K562 (cell line): ENCODE data around the gene GLI1. TPM values are rescaled to one million over a fixed set of nuclear protein-coding genes. Genes with fewer than 3 reads are reported as not detected.
A peak's percentile ranks its signal among the peaks of the same experiment; 100 is the strongest.

Experiments used
- ATAC-seq: fragments of 200-7000 bp; cut with Tn5 transposase; 3 replicates; pipeline ENCODE4 v1.9.1; 2020; ENCODE audit warnings: moderate library complexity
- BruUV-seq: library from RNA; stranded (reverse); fragments of 400-500 nt; replicated peaks from 2 replicates; lab custom pipeline; 2021; lab: Mats Ljungman, UMichigan
- CTCF ChIA-PET: fragments of 300-600 bp; formaldehyde crosslinking; extraction: SDS; loops from one replicate; lab custom pipeline; 2021; ENCODE audit warnings: low intra/inter-chr PET ratio; lab: Yijun Ruan, JAX
- POLR2A ChIA-PET: fragments of 300-600, 350-650 bp; sonication (Branson Sonifier 250); formaldehyde crosslinking; extraction: SDS; loops from one replicate; lab custom pipeline; 2021; ENCODE audit warnings: antibody characterized with exemption, inconsistent platforms; lab: Yijun Ruan, JAX
- DNase-seq, 4 experiments: peaks; one replicate each; pipeline versions ENCODE4 v3.0.0 to v3.0.0-alpha.2; 2011 to 2018; ENCODE audit warnings: low spot score in 3 of 4, mixed read lengths in 3 of 4; ENCODE audit errors: extremely low read depth in 1 of 4
- FAIRE-seq: peaks from 2 replicates; lab custom pipeline; 2011; peaks lifted over from hg19 to GRCh38; lab: Jason Lieb, UNC
- H2AFZ ChIP-seq: 2 replicates; pipeline ENCODE4 v1.6.0; 2011; ENCODE audit warnings: low read depth, low read length, control low read depth, inconsistent platforms
- H3K27ac ChIP-seq: fragments of 200-600 bp; 3 replicates; pipeline ENCODE4 v1.8.0; 2011; ENCODE audit warnings: low read depth, mild to moderate bottlenecking, control low read depth, inconsistent platforms, low read length, moderate library complexity, mixed read lengths; ENCODE audit errors: extremely low read depth
- H3K27me3 ChIP-seq, 2 experiments: fragments of 300-600 bp in 1 of 2; 2 replicates in 1 of 2; 3 replicates in 1 of 2; pipeline versions ENCODE4 v1.6.0 to v1.8.0; 2011; ENCODE audit warnings: inconsistent platforms in 2 of 2, low read length in 2 of 2, mild to moderate bottlenecking in 1 of 2, mixed read lengths in 1 of 2, moderate library complexity in 1 of 2; ENCODE audit not compliant: control insufficient read depth in 2 of 2, insufficient read depth in 2 of 2
- H3K36me3 ChIP-seq: fragments of 300-600 bp; 3 replicates; pipeline ENCODE4 v1.8.0; 2011; ENCODE audit warnings: mild to moderate bottlenecking, low read length, inconsistent platforms; ENCODE audit not compliant: control insufficient read depth, insufficient read depth
- H3K4me1 ChIP-seq, 2 experiments: fragments of 200-600 bp in 1 of 2; replicated peaks in 1 of 2; 2 replicates in 1 of 2; 3 replicates in 1 of 2; pipeline versions ENCODE4 v1.5.1 to v1.8.0; 2011; ENCODE audit warnings: inconsistent platforms in 2 of 2, low read length in 2 of 2, mild to moderate bottlenecking in 1 of 2, mixed read lengths in 1 of 2, moderate library complexity in 1 of 2; ENCODE audit not compliant: control insufficient read depth in 2 of 2, insufficient read depth in 2 of 2
- H3K4me2 ChIP-seq: 2 replicates; pipeline ENCODE4 v1.6.1; 2011; ENCODE audit warnings: low read length, control low read depth, inconsistent platforms, mixed read lengths; ENCODE audit not compliant: insufficient read depth
- H3K4me3 ChIP-seq: fragments of 200-600 bp; sonication (generic), shearing (Covaris generic); 2 replicates; pipeline ENCODE4 v1.5.1; 2016; ENCODE audit warnings: control low read depth, inconsistent platforms
- H3K79me2 ChIP-seq: fragments of 200-600 bp; 3 replicates; pipeline ENCODE4 v1.8.0; 2011; ENCODE audit warnings: low read length, inconsistent platforms; ENCODE audit not compliant: control insufficient read depth, insufficient read depth
- H3K9ac ChIP-seq, 2 experiments: 2 replicates each; pipeline versions ENCODE4 v1.6.0 to v1.6.1; 2011; ENCODE audit warnings: low read depth in 2 of 2, low read length in 2 of 2, control low read depth in 1 of 2, inconsistent platforms in 1 of 2, mild to moderate bottlenecking in 1 of 2, mixed read lengths in 1 of 2; ENCODE audit not compliant: insufficient read depth in 1 of 2
- H3K9me1 ChIP-seq: one replicate; pipeline ENCODE4 v1.6.0; 2011; ENCODE audit warnings: inconsistent platforms, mild to moderate bottlenecking, low read length, moderate library complexity; ENCODE audit not compliant: control insufficient read depth, insufficient read depth
- H3K9me3 ChIP-seq: replicated peaks from 2 replicates; pipeline ENCODE4 v1.5.1; 2011; ENCODE audit warnings: low read depth, low read length, inconsistent platforms; ENCODE audit not compliant: control insufficient read depth, insufficient read depth
- H4K20me1 ChIP-seq: replicated peaks from 2 replicates; pipeline ENCODE4 v1.6.1; 2011; ENCODE audit warnings: low read length, inconsistent platforms, mixed read lengths; ENCODE audit not compliant: control insufficient read depth, insufficient read depth
- CREB5 ChIP-seq: fragments of 250-450 bp; sonication (Bioruptor Pico); IDR thresholded peaks from 2 replicates; pipeline ENCODE4 v1.5.0; 2020; ENCODE audit warnings: mild to moderate bottlenecking
- CUX1 ChIP-seq: fragments of 200-800 bp; sonication (Bioruptor generic); IDR thresholded peaks from 2 replicates; pipeline ENCODE4 v1.6.1; 2016; ENCODE audit warnings: missing genetic modification characterization, missing compliant biosample characterization
- KAT8 ChIP-seq: fragments of 450-650 bp; IDR thresholded peaks from 2 replicates; pipeline ENCODE4 v1.6.1; 2016; ENCODE audit warnings: low read depth, mild to moderate bottlenecking
- MBD2 ChIP-seq: sonication (generic); IDR thresholded peaks from 2 replicates; pipeline ENCODE4 v1.6.1; 2016; ENCODE audit warnings: low read depth, borderline replicate concordance
- MCM5 ChIP-seq: fragments of 450-650 bp; IDR thresholded peaks from 2 replicates; pipeline ENCODE4 v1.6.1; 2016; ENCODE audit warnings: low read depth
- RAD51 ChIP-seq: fragments of 450-650 bp; IDR thresholded peaks from 2 replicates; pipeline ENCODE4 v1.7.1; 2016; ENCODE audit warnings: low read depth, mild to moderate bottlenecking, borderline replicate concordance
- TEAD1 ChIP-seq, 2 experiments: fragments of 450-650 bp in 1 of 2; sonication (generic) in 1 of 2; formaldehyde crosslinking; IDR thresholded peaks; 2 replicates each; pipeline versions ENCODE4 v1.4.0 to v1.8.0; 2020 to 2022; ENCODE audit warnings: mild to moderate bottlenecking in 2 of 2, missing genetic modification reagents in 1 of 2
- ZNF584 ChIP-seq: fragments of 200-800 bp; sonication (Bioruptor generic); IDR thresholded peaks from 2 replicates; pipeline ENCODE4 v1.6.1; 2016; ENCODE audit warnings: low read depth, mild to moderate bottlenecking, missing genetic modification characterization, missing compliant biosample characterization
- ZNF764 ChIP-seq: fragments of 250-450 bp; sonication (Bioruptor Pico); IDR thresholded peaks from 2 replicates; pipeline ENCODE4 v1.4.0; 2020; ENCODE audit warnings: low read depth, mild to moderate bottlenecking, moderate library complexity
- ZSCAN29 ChIP-seq: fragments of 450-650 bp; IDR thresholded peaks from 2 replicates; pipeline ENCODE4 v1.6.1; 2017
- WGBS: fragments of 100-300 bp; shearing (Covaris generic); methylation state at CpG from one replicate; pipeline ENCODE4 v1.1.6; 2016; ENCODE audit warnings: low coverage, mixed read lengths; ENCODE audit not compliant: insufficient coverage; ENCODE audit errors: missing lambda C conversion rate; 5-methylcytosine and 5-hydroxymethylcytosine counted together
- in situ Hi-C: fragments of 300-500 bp; cut with MboI; formaldehyde crosslinking; loops from 4 replicates; pipeline ENCODE4 v1.15.0; 2018; ENCODE audit warnings: inconsistent platforms, mixed read lengths
- intact Hi-C: fragments of 100-400 bp; cut with micrococcal nuclease; formaldehyde crosslinking; loops from 2 replicates; pipeline ENCODE4 v1.14.2; 2022
- polyA plus RNA-seq, 8 experiments: library from polyadenylated mRNA; depleted of rRNA in 4 of 8; stranded (reverse) in 5 of 8; unstranded in 3 of 8; fragments of >200 nt; fragmentation: Nextera tagmentation in 2 of 8; fragmentation: Illumina TruSeq in 1 of 8; extraction: Ambion mirVana in 2 of 8; extraction: Trizol in 1 of 8; gene quantifications; 2 replicates each; pipeline versions ENCODE4 v1.2.1 to v1.2.3, GENCODE V29; 2011 to 2014; ENCODE audit warnings: inconsistent platforms in 1 of 8, missing spikeins in 1 of 8
- total RNA-seq, 7 experiments: library from RNA; depleted of rRNA in 6 of 7; stranded (reverse); fragments of >200 nt in 6 of 7; fragmentation: Illumina TruSeq in 2 of 7; extraction: Trizol in 2 of 7; gene quantifications; 2 replicates each; pipeline versions ENCODE4 v1.2.1 to v1.2.3, GENCODE V29; 2011 to 2021; ENCODE audit warnings: low replicate concordance in 1 of 7
- TF ChIP-seq, protein P1 (sequence below): fragments of 250-450 bp; sonication (Bioruptor Pico); IDR thresholded peaks from 2 replicates; pipeline ENCODE4 v1.4.0; 2020
- TF ChIP-seq, protein P2 (sequence below), 2 experiments: fragments of 450-650 bp; IDR thresholded peaks; 2 replicates each; pipeline ENCODE4 v1.6.1; 2016

GLI1 gene
- total and polyA plus RNA-seq, 9 of the 15 experiments (the other 6 are each of a cell fraction or from before 2014, with no cell fraction given) = 0.24 to 3.7 (median 0.61) TPM

GRCh38 chr12:57481671-57482070, 22.1 kb downstream of the GLI1 start (continued):
- TF ChIP-seq ZNF764 (CRISPR knock-in tag) (no peak), CREB5 (no peak)
- TF ChIP-seq, protein P1, sequence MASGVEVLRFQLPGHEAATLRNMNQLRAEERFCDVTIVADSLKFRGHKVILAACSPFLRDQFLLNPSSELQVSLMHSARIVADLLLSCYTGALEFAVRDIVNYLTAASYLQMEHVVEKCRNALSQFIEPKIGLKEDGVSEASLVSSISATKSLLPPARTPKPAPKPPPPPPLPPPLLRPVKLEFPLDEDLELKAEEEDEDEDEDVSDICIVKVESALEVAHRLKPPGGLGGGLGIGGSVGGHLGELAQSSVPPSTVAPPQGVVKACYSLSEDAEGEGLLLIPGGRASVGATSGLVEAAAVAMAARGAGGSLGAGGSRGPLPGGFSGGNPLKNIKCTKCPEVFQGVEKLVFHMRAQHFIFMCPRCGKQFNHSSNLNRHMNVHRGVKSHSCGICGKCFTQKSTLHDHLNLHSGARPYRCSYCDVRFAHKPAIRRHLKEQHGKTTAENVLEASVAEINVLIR = no peak

DNA sequence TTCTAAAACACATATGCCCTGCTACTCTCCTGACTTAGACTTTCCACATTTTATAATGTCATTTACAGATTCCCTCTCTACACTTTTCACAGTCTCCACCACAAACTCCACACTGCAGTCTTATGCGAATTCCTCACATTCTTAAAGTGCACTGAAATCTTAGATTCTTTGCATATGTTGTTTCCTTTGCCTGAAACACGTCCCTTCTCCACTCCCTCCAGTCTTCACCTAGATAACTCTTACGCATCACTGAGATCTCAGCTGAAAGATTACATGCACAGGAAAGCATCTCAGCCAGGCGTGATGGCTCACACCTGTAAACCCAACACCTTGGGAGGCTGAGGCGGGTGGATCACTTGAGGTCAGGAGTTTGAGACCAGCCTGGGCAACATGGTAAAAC, 23.9 kb downstream of the GLI1 start:
- H3K36me3 ChIP-seq = peaks cover 1% of the 10 kb centered on the region; the same call in 1 of the 3 replicates
- FAIRE-seq (no peak), DNase-seq (no peak), ATAC-seq (no peak)
- no peak overlapping the region for H3K4me3 ChIP-seq
- in situ Hi-C loops (no loop called here), intact Hi-C loops (no loop called here)
- no TSS peak for BruUV-seq
- no peaks in the 10 kb centered on the region for H3K9me3 ChIP-seq
- no peaks in the 10 kb centered on the region for H3K27me3 ChIP-seq
- TF ChIP-seq CUX1 (CRISPR knock-in tag) (no peak), TEAD1 (CRISPR knock-in tag; IDR thresholded peaks at IDR 0.05) (no peak), RAD51 (no peak), KAT8 (no peak), ZSCAN29 (no peak), MCM5 (no peak), ZNF584 (CRISPR knock-in tag) (no peak), MBD2 (no peak)
- TF ChIP-seq, protein P2, sequence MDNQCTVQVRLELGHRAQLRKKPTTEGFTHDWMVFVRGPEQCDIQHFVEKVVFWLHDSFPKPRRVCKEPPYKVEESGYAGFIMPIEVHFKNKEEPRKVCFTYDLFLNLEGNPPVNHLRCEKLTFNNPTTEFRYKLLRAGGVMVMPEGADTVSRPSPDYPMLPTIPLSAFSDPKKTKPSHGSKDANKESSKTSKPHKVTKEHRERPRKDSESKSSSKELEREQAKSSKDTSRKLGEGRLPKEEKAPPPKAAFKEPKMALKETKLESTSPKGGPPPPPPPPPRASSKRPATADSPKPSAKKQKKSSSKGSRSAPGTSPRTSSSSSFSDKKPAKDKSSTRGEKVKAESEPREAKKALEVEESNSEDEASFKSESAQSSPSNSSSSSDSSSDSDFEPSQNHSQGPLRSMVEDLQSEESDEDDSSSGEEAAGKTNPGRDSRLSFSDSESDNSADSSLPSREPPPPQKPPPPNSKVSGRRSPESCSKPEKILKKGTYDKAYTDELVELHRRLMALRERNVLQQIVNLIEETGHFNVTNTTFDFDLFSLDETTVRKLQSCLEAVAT (IDR thresholded peaks at IDR 0.05) = no peak
- whole genome bisulfite sequencing = 33% methylated on average over 5 of the region's 5 CpGs
- H3K27ac ChIP-seq = no peak overlapping the region
- peaks cover 3% of the 10 kb centered on the region for H3K9me1 ChIP-seq
- no peak overlapping the region for H3K4me2 ChIP-seq
- peaks cover 10 to 19% of the 10 kb centered on the region in 2 experiments for H3K4me1 ChIP-seq
- H3K9ac ChIP-seq = no peak overlapping the region
- H2AFZ ChIP-seq = peak overlapping the region; percentile 10; the same call in 1 of the 2 replicates
- no peaks in the 10 kb centered on the region for H4K20me1 ChIP-seq
- H3K79me2 ChIP-seq = peaks cover 7% of the 10 kb centered on the region
- ChIA-PET POLR2A (no interaction called here), CTCF (no interaction called here)
